Measurements from ENCODE around the gene KIZ.

Gene KIZ

GRCh38 chr20:21191839-21192238, 66.0 kb downstream of the KIZ start:
- DNase-seq (ENCODE audit: low read depth), result peak; percentile 18
- no peak overlapping the region for H3K4me3 ChIP-seq (ENCODE audit: low read depth, low read length)
- no peak for TF ChIP-seq CTCF (conservative IDR thresholded peaks at IDR 0.05; ENCODE audit: low read depth, low read length)

- DNase-seq (ENCODE audit: low read depth), result peak; percentile 13
- TF ChIP-seq CTCF (conservative IDR thresholded peaks at IDR 0.05; ENCODE audit: low read depth, low read length), result no peak
- no peak overlapping the region for H3K4me3 ChIP-seq (ENCODE audit: low read depth, low read length)
Measured at GRCh38 chr20:21202259-21202658, 76.4 kb downstream of the KIZ start.

- TF ChIP-seq CTCF (conservative IDR thresholded peaks at IDR 0.05; ENCODE audit: low read depth, low read length), result no peak
- no peak overlapping the region for H3K4me3 ChIP-seq (ENCODE audit: low read depth, low read length)
- no peak for DNase-seq (ENCODE audit: low read depth)
Measured at GRCh38 chr20:21203088-21203656, 77.3 kb downstream of the KIZ start.

- no peak for DNase-seq (ENCODE audit: low read depth)
- TF ChIP-seq CTCF (conservative IDR thresholded peaks at IDR 0.05; ENCODE audit: low read depth, low read length), result no peak
- no peak overlapping the region for H3K4me3 ChIP-seq (ENCODE audit: low read depth, low read length)
Measured at GRCh38 chr20:21206584-21206983, 80.7 kb downstream of the KIZ start.

GRCh38 chr20:21208999-21209398, 83.1 kb downstream of the KIZ start:
- no peak overlapping the region for H3K4me3 ChIP-seq (ENCODE audit: low read depth, low read length)
- no peak for TF ChIP-seq CTCF (conservative IDR thresholded peaks at IDR 0.05; ENCODE audit: low read depth, low read length)
- DNase-seq (ENCODE audit: low read depth), result no peak

- no peak for TF ChIP-seq CTCF (conservative IDR thresholded peaks at IDR 0.05; ENCODE audit: low read depth, low read length)
- DNase-seq (ENCODE audit: low read depth), result no peak
- no peak overlapping the region for H3K4me3 ChIP-seq (ENCODE audit: low read depth, low read length)
Measured at GRCh38 chr20:21209668-21210067, 83.8 kb downstream of the KIZ start.

- no peak for DNase-seq (ENCODE audit: low read depth)
- no peak overlapping the region for H3K4me3 ChIP-seq (ENCODE audit: low read depth, low read length)
Measured at GRCh38 chr20:21213691-21214090, 87.8 kb downstream of the KIZ start.

More at GRCh38 chr20:21213691-21214090, 87.8 kb downstream of the KIZ start:
- TF ChIP-seq CTCF (conservative IDR thresholded peaks at IDR 0.05; ENCODE audit: low read depth, low read length), result no peak
